Gastroesophageal sphincter (tissue), 3 donors: Measurements from ENCODE around the gene ATG4A.

Experiments used
- POLR2A ChIP-seq, 2 donors: fragments of 450-650 bp; IDR thresholded peaks; one replicate each; pipeline ENCODE4 v1.6.1; 2017; ENCODE audit warnings: antibody characterized with exemption in 2 of 2, mild to moderate bottlenecking in 2 of 2, moderate library complexity in 1 of 2
- POLR2AphosphoS5 ChIP-seq: sonication (generic); formaldehyde crosslinking; IDR thresholded peaks from one replicate; pipeline ENCODE4 v1.6.1; 2017; ENCODE audit warnings: antibody characterized with exemption
- TF ChIP-seq, protein P1 (sequence below), 4 experiments: fragments of 200-600 bp in 2 of 4; fragments of 450-650 bp in 2 of 4; sonication (generic) in 1 of 4; IDR thresholded peaks; one replicate each; pipeline ENCODE4 v1.5.1; 2017 to 2019; ENCODE audit warnings: antibody characterized with exemption in 4 of 4, mild to moderate bottlenecking in 2 of 4, moderate library complexity in 2 of 4

DNA sequence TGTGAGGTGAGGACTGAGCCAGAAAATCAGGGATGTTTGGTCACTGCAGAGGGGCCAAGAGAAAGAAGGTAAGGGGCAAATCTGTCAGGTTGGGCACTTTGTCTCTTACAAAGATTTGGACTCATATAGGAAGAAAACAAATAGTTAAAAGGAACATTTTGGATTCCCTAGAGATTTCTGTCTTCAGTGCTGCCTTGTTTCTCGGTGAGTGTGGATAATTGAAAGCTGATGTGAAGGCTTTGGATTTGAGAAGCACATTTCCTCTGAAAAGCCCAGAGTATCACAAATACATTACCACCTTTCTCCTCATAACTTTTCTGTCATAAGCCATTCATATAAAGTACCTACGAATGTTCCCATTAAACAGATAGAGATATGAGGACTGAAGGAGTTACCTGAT, 107.5 kb downstream of the ATG4A start:
- TF ChIP-seq, protein P1, sequence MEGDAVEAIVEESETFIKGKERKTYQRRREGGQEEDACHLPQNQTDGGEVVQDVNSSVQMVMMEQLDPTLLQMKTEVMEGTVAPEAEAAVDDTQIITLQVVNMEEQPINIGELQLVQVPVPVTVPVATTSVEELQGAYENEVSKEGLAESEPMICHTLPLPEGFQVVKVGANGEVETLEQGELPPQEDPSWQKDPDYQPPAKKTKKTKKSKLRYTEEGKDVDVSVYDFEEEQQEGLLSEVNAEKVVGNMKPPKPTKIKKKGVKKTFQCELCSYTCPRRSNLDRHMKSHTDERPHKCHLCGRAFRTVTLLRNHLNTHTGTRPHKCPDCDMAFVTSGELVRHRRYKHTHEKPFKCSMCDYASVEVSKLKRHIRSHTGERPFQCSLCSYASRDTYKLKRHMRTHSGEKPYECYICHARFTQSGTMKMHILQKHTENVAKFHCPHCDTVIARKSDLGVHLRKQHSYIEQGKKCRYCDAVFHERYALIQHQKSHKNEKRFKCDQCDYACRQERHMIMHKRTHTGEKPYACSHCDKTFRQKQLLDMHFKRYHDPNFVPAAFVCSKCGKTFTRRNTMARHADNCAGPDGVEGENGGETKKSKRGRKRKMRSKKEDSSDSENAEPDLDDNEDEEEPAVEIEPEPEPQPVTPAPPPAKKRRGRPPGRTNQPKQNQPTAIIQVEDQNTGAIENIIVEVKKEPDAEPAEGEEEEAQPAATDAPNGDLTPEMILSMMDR (IDR thresholded peaks at IDR 0.05) = no peak
- no peak for TF ChIP-seq POLR2A (IDR thresholded peaks at IDR 0.05)
- no peak for TF ChIP-seq POLR2AphosphoS5
